ENCODE results near the gene KMT2A.
"Not testable (repeated sequence)": the region's sequence is repeated elsewhere in the genome, so short reads cannot be mapped to it uniquely, and the experiment has no call there.

Gene KMT2A

DNA sequence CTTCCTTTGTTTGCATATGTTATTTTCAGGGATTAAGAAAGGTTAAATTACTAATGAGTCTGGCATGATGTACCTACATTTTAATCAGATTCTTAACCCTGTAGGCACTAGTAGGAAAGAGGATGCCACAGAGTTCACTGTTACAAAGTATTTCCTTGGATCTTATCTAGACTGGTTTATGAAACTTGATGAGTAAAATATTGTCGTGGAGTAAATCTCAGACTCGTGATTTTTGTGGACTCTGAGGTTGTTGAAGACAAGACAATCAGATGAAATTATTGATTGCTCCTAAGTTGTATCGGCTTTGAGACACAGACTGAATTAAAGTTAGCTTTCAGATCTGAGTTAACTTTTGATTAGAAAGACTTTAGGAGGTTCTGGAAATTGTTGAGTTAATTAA is 6.0 kb downstream of the KMT2A start:
- no peak for DNase-seq (ENCODE audit: insufficient read length, low spot score)
- no peak for FAIRE-seq
- no peak for TF ChIP-seq POLR2A (IDR thresholded peaks at IDR 0.05; ENCODE audit: low read depth, low read length)
- no peak for TF ChIP-seq PAX5 (IDR thresholded peaks at IDR 0.05; ENCODE audit: insufficient read depth, low read length, severe bottlenecking)
- no peak for TF ChIP-seq SPI1 (IDR thresholded peaks at IDR 0.05; ENCODE audit: low read depth, low read length)
- TF ChIP-seq POU2F2 (IDR thresholded peaks at IDR 0.05; ENCODE audit: low read depth, low read length), result no peak
- TF ChIP-seq TAF1 (IDR thresholded peaks at IDR 0.05; ENCODE audit: low read depth, low read length), result no peak
- TF ChIP-seq POLR2AphosphoS5 (IDR thresholded peaks at IDR 0.05; ENCODE audit: low read depth, low read length), result no peak

GRCh38 chr11:118442908-118443589 is 6.8 kb downstream of the KMT2A start:
- DNase-seq (ENCODE audit: insufficient read length, low spot score) (no peak), FAIRE-seq (no peak)
- TF ChIP-seq PAX5 (IDR thresholded peaks at IDR 0.05; ENCODE audit: insufficient read depth, low read length, severe bottlenecking) (no peak), TAF1 (IDR thresholded peaks at IDR 0.05; ENCODE audit: low read depth, low read length) (no peak), POLR2A (IDR thresholded peaks at IDR 0.05; ENCODE audit: low read depth, low read length) (no peak), POU2F2 (IDR thresholded peaks at IDR 0.05; ENCODE audit: low read depth, low read length) (no peak), SPI1 (IDR thresholded peaks at IDR 0.05; ENCODE audit: low read depth, low read length) (no peak), POLR2AphosphoS5 (IDR thresholded peaks at IDR 0.05; ENCODE audit: low read depth, low read length) (no peak)

DNA sequence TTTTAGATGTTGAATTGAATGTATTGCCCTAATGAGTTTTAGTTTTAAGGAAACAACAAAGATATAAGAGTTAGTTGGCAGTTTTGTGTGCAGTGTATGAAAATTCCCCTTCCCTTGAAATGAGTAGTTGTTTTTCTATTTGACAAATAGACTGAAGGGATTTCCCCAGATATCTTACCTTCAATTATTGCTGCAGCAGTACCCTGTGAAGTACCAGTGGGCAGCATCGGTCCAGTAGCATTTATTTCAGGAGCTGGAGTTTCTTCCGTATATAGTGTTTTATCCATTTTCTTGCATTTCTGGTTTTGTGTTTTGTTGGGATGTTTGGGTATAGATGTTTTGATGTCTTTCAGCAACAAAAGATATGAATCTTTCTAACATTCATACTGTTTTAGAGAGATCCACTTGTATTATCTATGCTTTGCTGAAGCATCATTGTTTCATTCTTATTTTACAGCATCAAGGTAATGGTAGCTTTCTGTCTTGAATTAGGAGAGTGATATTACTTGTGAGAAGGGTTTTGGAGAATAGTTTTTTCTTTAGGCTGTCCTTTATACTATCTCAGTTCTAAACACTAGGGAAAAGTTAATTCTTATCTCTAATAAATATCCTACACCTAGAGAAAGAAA is 7.4 kb downstream of the KMT2A start:
- DNase-seq (ENCODE audit: insufficient read length, low spot score), result no peak
- FAIRE-seq, result peak; percentile 9
- TF ChIP-seq POLR2A (IDR thresholded peaks at IDR 0.05; ENCODE audit: low read depth, low read length), result no peak
- TF ChIP-seq PAX5 (IDR thresholded peaks at IDR 0.05; ENCODE audit: insufficient read depth, low read length, severe bottlenecking), result no peak
- no peak for TF ChIP-seq TAF1 (IDR thresholded peaks at IDR 0.05; ENCODE audit: low read depth, low read length)
- TF ChIP-seq POU2F2 (IDR thresholded peaks at IDR 0.05; ENCODE audit: low read depth, low read length), result no peak
- no peak for TF ChIP-seq SPI1 (IDR thresholded peaks at IDR 0.05; ENCODE audit: low read depth, low read length)
- TF ChIP-seq POLR2AphosphoS5 (IDR thresholded peaks at IDR 0.05; ENCODE audit: low read depth, low read length), result no peak

DNA sequence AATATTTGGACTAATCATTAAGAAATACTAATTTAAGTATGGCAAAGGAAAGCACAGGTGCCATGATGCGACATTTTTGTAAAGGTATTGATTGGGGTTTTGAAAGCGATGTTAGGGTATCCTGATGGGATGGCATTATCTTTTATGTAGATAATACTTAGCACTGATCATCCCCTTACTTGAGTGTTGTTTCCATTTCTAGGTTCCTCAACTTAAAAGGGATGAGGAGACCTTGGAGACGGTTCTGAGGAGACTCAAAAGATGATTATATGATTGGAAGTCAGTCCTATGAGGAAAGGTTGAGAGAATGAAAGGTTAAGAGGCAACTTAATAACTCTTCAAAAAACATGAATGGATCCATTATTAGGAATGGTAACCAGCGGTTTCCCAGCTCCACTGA is 11.1 kb downstream of the KMT2A start:
- DNase-seq (ENCODE audit: insufficient read length, low spot score) (no peak), FAIRE-seq (no peak)
- no peak for TF ChIP-seq POLR2A (IDR thresholded peaks at IDR 0.05; ENCODE audit: low read depth, low read length)
- TF ChIP-seq SPI1 (IDR thresholded peaks at IDR 0.05; ENCODE audit: low read depth, low read length), result no peak
- TF ChIP-seq POU2F2 (IDR thresholded peaks at IDR 0.05; ENCODE audit: low read depth, low read length), result no peak
- TF ChIP-seq PAX5 (IDR thresholded peaks at IDR 0.05; ENCODE audit: insufficient read depth, low read length, severe bottlenecking), result no peak
- no peak for TF ChIP-seq TAF1 (IDR thresholded peaks at IDR 0.05; ENCODE audit: low read depth, low read length)
- TF ChIP-seq POLR2AphosphoS5 (IDR thresholded peaks at IDR 0.05; ENCODE audit: low read depth, low read length), result no peak

DNA sequence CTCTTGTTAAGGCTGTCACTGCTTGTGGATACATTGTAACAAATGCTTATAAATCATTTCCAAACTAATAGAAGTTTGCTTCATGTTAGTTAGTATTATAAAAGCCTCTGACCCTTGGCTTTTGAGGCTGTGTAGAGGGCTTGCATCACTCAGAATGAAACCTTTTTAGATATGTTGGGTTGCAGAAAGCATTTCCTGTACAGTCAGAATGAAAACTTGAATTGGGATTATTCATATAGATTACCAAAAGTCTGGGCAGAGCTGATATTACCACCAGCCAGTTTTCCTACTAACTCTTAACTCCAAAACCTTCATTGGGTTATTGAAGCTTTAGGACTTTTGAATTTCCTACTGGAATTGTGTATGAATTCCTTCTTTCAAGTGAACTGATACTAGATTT is 12.0 kb downstream of the KMT2A start:
- peak; percentile 25 for DNase-seq (ENCODE audit: insufficient read length, low spot score)
- no peak for TF ChIP-seq POLR2A (IDR thresholded peaks at IDR 0.05; ENCODE audit: low read depth, low read length)
- no peak for TF ChIP-seq POU2F2 (IDR thresholded peaks at IDR 0.05; ENCODE audit: low read depth, low read length)
- no peak for TF ChIP-seq TAF1 (IDR thresholded peaks at IDR 0.05; ENCODE audit: low read depth, low read length)
- TF ChIP-seq PAX5 (IDR thresholded peaks at IDR 0.05; ENCODE audit: insufficient read depth, low read length, severe bottlenecking), result no peak
- no peak for TF ChIP-seq POLR2AphosphoS5 (IDR thresholded peaks at IDR 0.05; ENCODE audit: low read depth, low read length)
- no peak for TF ChIP-seq SPI1 (IDR thresholded peaks at IDR 0.05; ENCODE audit: low read depth, low read length)
- FAIRE-seq, result peak; percentile 33

GRCh38 chr11:118449316-118449918 is 13.1 kb downstream of the KMT2A start:
- no peak for DNase-seq (ENCODE audit: insufficient read length, low spot score)
- no peak for FAIRE-seq
- TF ChIP-seq POLR2AphosphoS5 (IDR thresholded peaks at IDR 0.05; ENCODE audit: low read depth, low read length) (no peak), TAF1 (IDR thresholded peaks at IDR 0.05; ENCODE audit: low read depth, low read length) (no peak)

DNA sequence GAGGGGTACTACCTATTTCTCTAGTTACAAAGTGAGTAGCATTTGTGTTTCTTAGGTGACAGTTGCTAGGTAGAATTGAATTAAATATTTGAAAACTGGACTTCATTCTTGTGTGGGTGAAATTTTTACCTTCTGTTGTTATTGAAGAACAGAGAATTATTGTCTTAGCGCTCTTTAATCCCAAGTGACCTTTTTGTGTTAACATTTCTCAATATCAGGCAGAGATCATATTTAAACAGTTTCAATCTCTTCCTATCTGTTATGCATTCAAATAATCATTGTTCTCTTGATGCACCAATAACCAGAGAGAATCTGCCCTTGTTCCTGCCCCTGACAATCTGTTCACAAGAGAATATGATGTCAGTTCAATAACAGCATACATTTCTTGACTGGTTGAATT is 14.2 kb downstream of the KMT2A start:
- no peak for TF ChIP-seq PAX5 (IDR thresholded peaks at IDR 0.05; ENCODE audit: insufficient read depth, low read length, severe bottlenecking)
- no peak for FAIRE-seq
- no peak for DNase-seq (ENCODE audit: insufficient read length, low spot score)

GRCh38 chr11:118462178-118462577 is 25.9 kb downstream of the KMT2A start:
- no peak for FAIRE-seq
- DNase-seq (ENCODE audit: insufficient read length, low spot score), result no peak
- TF ChIP-seq SPI1 (IDR thresholded peaks at IDR 0.05; ENCODE audit: low read depth, low read length) (no peak), TAF1 (IDR thresholded peaks at IDR 0.05; ENCODE audit: low read depth, low read length) (no peak), POU2F2 (IDR thresholded peaks at IDR 0.05; ENCODE audit: low read depth, low read length) (no peak), POLR2AphosphoS5 (IDR thresholded peaks at IDR 0.05; ENCODE audit: low read depth, low read length) (no peak), POLR2A (IDR thresholded peaks at IDR 0.05; ENCODE audit: low read depth, low read length) (no peak), PAX5 (IDR thresholded peaks at IDR 0.05; ENCODE audit: insufficient read depth, low read length, severe bottlenecking) (no peak)

DNA sequence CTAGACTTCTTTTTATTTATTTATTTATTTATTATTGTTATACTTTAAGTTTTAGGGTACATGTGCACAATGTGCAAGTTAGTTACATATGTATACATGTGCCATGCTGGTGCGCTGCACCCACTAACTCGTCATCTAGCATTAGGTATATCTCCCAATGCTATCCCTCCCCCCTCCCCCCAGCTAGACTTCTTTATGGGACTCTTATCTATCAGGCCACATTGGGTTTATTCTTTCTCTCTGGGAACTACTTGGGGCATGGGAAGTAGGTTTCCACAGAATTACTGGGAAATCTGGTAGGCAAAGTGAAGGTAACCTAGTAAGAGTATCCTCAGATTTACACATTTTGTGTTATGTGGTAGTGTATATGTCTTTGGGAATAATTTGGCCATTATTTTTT is 32.7 kb downstream of the KMT2A start:
- not testable (repeated sequence) for FAIRE-seq; DNase-seq (ENCODE audit: insufficient read length, low spot score)

DNA sequence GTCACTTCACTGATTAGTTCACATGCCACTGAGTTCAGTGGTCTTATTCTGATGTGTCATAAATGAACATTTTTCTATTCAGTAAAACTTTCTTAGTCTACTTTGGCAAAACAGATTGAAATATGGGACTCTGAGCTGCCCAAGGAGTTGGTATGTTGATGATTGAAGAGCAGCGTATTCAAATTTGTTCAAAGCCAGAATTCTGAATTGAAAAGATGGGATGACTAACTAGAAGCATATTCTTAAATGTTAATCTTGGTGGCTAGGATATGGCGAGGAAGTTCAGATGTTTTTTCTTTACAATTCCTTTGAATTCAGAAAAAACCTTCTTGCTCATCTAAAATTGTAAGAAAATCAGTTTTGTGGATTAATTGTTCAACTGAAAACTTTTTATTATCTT is 34.7 kb downstream of the KMT2A start:
- DNase-seq (ENCODE audit: insufficient read length, low spot score) (no peak), FAIRE-seq (no peak)
- no peak for TF ChIP-seq POLR2AphosphoS5 (IDR thresholded peaks at IDR 0.05; ENCODE audit: low read depth, low read length)
- no peak for TF ChIP-seq PAX5 (IDR thresholded peaks at IDR 0.05; ENCODE audit: insufficient read depth, low read length, severe bottlenecking)
- TF ChIP-seq SPI1 (IDR thresholded peaks at IDR 0.05; ENCODE audit: low read depth, low read length), result no peak
- TF ChIP-seq POLR2A (IDR thresholded peaks at IDR 0.05; ENCODE audit: low read depth, low read length), result no peak
- TF ChIP-seq TAF1 (IDR thresholded peaks at IDR 0.05; ENCODE audit: low read depth, low read length), result no peak
- TF ChIP-seq POU2F2 (IDR thresholded peaks at IDR 0.05; ENCODE audit: low read depth, low read length), result no peak
